Endothelial cell of umbilical vein (primary cell): ENCODE measurements around the gene ESYT3. TPM values are rescaled to one million over a fixed set of nuclear protein-coding genes. Genes with fewer than 3 reads are reported as not detected.

Experiments used
- BruUV-seq: library from RNA; stranded (reverse); fragments of 400-500 nt; replicated peaks from 2 replicates; lab custom pipeline; 2021; lab: Mats Ljungman, UMichigan
- CTCF ChIA-PET: fragments of 300-600, 350-600 bp; sonication (Branson Sonifier 250); formaldehyde crosslinking; loops from one replicate; lab custom pipeline; 2021; ENCODE audit warnings: antibody characterized with exemption, inconsistent platforms; lab: Charles Lee
- POLR2A ChIA-PET: fragments of 300-600, 350-600 bp; sonication (Branson Sonifier 250); formaldehyde crosslinking; loops from one replicate; lab custom pipeline; 2021; ENCODE audit warnings: antibody characterized with exemption, inconsistent platforms; lab: Charles Lee
- DNase-seq: peaks from one replicate; pipeline ENCODE4 v3.0.0-alpha.2; 2011; ENCODE audit warnings: low read depth, low spot score
- FAIRE-seq: peaks from 2 replicates; lab custom pipeline; 2011; peaks lifted over from hg19 to GRCh38; lab: Jason Lieb, UNC
- H2AFZ ChIP-seq: 2 replicates; pipeline ENCODE4 v1.6.0; 2012; ENCODE audit warnings: low read depth, low read length, control low read depth, inconsistent platforms
- H3K27ac ChIP-seq: 2 replicates; pipeline ENCODE4 v1.5.1; 2011; ENCODE audit warnings: low read depth, mild to moderate bottlenecking, control low read depth, low read length, moderate library complexity; ENCODE audit not compliant: insufficient read depth
- H3K27me3 ChIP-seq, 2 experiments: 2 replicates each; pipeline versions ENCODE4 v1.6.0 to v1.6.1; 2011; ENCODE audit warnings: low read length in 2 of 2, mixed read lengths in 1 of 2; ENCODE audit not compliant: control insufficient read depth in 2 of 2, insufficient read depth in 2 of 2
- H3K36me3 ChIP-seq, 2 experiments: 2 replicates in 1 of 2; 3 replicates in 1 of 2; pipeline ENCODE4 v1.5.1; 2011; ENCODE audit warnings: low read length in 2 of 2, mild to moderate bottlenecking in 1 of 2, moderate library complexity in 1 of 2; ENCODE audit not compliant: control insufficient read depth in 2 of 2, insufficient read depth in 2 of 2; ENCODE audit errors: extremely low read depth in 1 of 2
- H3K4me1 ChIP-seq: 3 replicates; pipeline ENCODE4 v1.5.1; 2011; ENCODE audit warnings: mild to moderate bottlenecking, low read length; ENCODE audit not compliant: control insufficient read depth, insufficient read depth; ENCODE audit errors: extremely low read depth
- H3K4me2 ChIP-seq: 2 replicates; pipeline ENCODE4 v1.6.1; 2011; ENCODE audit warnings: low read length, control low read depth, mixed read lengths; ENCODE audit not compliant: insufficient read depth
- H3K4me3 ChIP-seq, 3 experiments: fragments of 200-600 bp in 1 of 3; sonication (generic), shearing (Covaris generic) in 1 of 3; replicated peaks in 1 of 3; 2 replicates each; pipeline ENCODE4 v1.5.1; 2011 to 2016; ENCODE audit warnings: control low read depth in 3 of 3, low read length in 3 of 3, mild to moderate bottlenecking in 2 of 3, inconsistent platforms in 1 of 3, low read depth in 1 of 3, moderate library complexity in 1 of 3; ENCODE audit not compliant: insufficient read depth in 1 of 3
- H3K79me2 ChIP-seq: 2 replicates; pipeline ENCODE4 v1.6.0; 2012; ENCODE audit warnings: low read length, inconsistent platforms; ENCODE audit not compliant: control insufficient read depth, insufficient read depth
- H3K9ac ChIP-seq: replicated peaks from 2 replicates; pipeline ENCODE3; 2011; ENCODE audit warnings: low read length, control low read depth; ENCODE audit not compliant: insufficient read depth; ENCODE audit errors: extremely low read depth
- H3K9me1 ChIP-seq: replicated peaks from 3 replicates; pipeline ENCODE4 v1.6.0; 2011; ENCODE audit warnings: mild to moderate bottlenecking, low read length; ENCODE audit not compliant: control insufficient read depth, insufficient read depth; ENCODE audit errors: extremely low read depth
- H3K9me3 ChIP-seq: replicated peaks from 2 replicates; pipeline ENCODE4 v1.5.1; 2012; ENCODE audit warnings: low read length, inconsistent platforms; ENCODE audit not compliant: control insufficient read depth, insufficient read depth
- H4K20me1 ChIP-seq: replicated peaks from 2 replicates; pipeline ENCODE3; 2011; ENCODE audit warnings: mild to moderate bottlenecking, low read length; ENCODE audit not compliant: control insufficient read depth, insufficient read depth; ENCODE audit errors: extremely low read depth
- EZH2 ChIP-seq: IDR thresholded peaks from 2 replicates; pipeline ENCODE4 v1.6.1; 2012; ENCODE audit warnings: borderline replicate concordance, low read depth, mild to moderate bottlenecking, moderate library complexity, low read length, inconsistent platforms; ENCODE audit not compliant: severe bottlenecking
- FOS ChIP-seq: IDR thresholded peaks from 2 replicates; pipeline ENCODE4 v1.6.1; 2011; ENCODE audit warnings: mild to moderate bottlenecking, low read length, moderate library complexity, borderline replicate concordance; ENCODE audit not compliant: insufficient read depth
- GATA2 ChIP-seq: IDR thresholded peaks from 2 replicates; pipeline ENCODE4 v1.7.0; 2011; ENCODE audit warnings: low read depth, mild to moderate bottlenecking, moderate library complexity, mixed read lengths, low read length; ENCODE audit not compliant: insufficient read length, insufficient read depth
- JUN ChIP-seq: IDR thresholded peaks from 2 replicates; pipeline ENCODE4 v1.6.1; 2011; ENCODE audit warnings: borderline replicate concordance, low read depth; ENCODE audit not compliant: insufficient read length, insufficient read depth
- MAX ChIP-seq: IDR thresholded peaks from 2 replicates; pipeline ENCODE4 v1.6.1; 2011; ENCODE audit not compliant: insufficient read depth, insufficient read length
- MYC ChIP-seq: IDR thresholded peaks from one replicate; pipeline ENCODE4 v1.6.1; 2011; ENCODE audit warnings: mild to moderate bottlenecking, low read depth, low read length
- POLR2A ChIP-seq: IDR thresholded peaks from 2 replicates; pipeline ENCODE4 v1.6.1; 2012; ENCODE audit warnings: low read depth, mild to moderate bottlenecking, control low read depth, low read length
- POLR2AphosphoS5 ChIP-seq: IDR thresholded peaks from 2 replicates; pipeline ENCODE4 v1.6.1; 2012; ENCODE audit warnings: low read depth, mild to moderate bottlenecking, control low read depth, low read length, moderate library complexity; ENCODE audit not compliant: insufficient read depth
- dilution Hi-C: fragments of 300-500 bp; cut with MboI; formaldehyde crosslinking; loops from one replicate; pipeline ENCODE4 v1.15.0; 2019; ENCODE audit warnings: low sequenced_read_pairs; ENCODE audit not compliant: extremely low pct_ligation_motif_present
- intact Hi-C: fragments of 100-400 bp; cut with micrococcal nuclease; formaldehyde crosslinking; loops from one replicate; pipeline ENCODE4 v1.10.0; 2022
- polyA plus RNA-seq, 4 experiments: library from polyadenylated mRNA; depleted of rRNA in 3 of 4; stranded (reverse) in 3 of 4; unstranded in 1 of 4; fragments of >200 nt; gene quantifications; 2 replicates each; pipeline versions ENCODE4 v1.2.1 to v1.2.3, GENCODE V29; 2011 to 2012; ENCODE audit warnings: missing spikeins in 1 of 4
- total RNA-seq: library from RNA; stranded (reverse); gene quantifications from 2 replicates; pipeline ENCODE4 v1.2.3, GENCODE V29; 2021
- TF ChIP-seq, protein P1 (sequence below), 2 donors: IDR thresholded peaks; 1 replicate in 1 of 2; 2 replicates in 1 of 2; pipeline ENCODE4 v1.5.1; 2011; ENCODE audit warnings: low read length in 2 of 2, mild to moderate bottlenecking in 2 of 2, moderate library complexity in 2 of 2, control low read depth in 1 of 2, inconsistent platforms in 1 of 2, low read depth in 1 of 2; ENCODE audit not compliant: insufficient read depth in 1 of 2; ENCODE audit errors: extremely low read depth in 1 of 2

The ESYT3 gene
- total and polyA plus RNA-seq, 2 donors (not counting 3 experiments of a cell fraction or from before 2014, with no cell fraction given): not detected

DNA sequence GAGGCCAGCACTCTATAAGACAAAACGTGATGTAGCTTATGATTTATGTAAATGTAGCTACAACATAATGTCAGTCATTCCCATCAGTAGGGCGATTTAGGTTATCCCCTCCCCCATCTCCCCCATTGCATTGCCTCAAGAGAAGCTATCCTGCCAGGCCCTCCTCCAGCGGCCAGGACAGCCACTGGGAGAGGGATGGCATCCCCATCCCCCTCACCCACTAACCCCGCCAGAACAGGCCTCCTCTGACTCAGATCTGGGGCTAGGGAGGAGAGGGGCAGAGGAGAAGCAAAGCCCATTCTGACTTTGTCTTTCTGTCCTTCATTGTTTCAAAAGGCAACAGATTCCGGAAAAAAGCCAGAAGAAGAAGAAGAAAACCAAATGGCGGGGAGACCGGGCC, 32.6 kb upstream of the ESYT3 start:
- Histone ChIP-seq H4K20me1 (no peaks in the 10 kb centered on the region), H3K4me1 (no peaks in the 10 kb centered on the region), H3K9me3 (no peaks in the 10 kb centered on the region), H3K79me2 (no peaks in the 10 kb centered on the region), H3K27me3 (no peaks in the 10 kb centered on the region), H3K27ac (no peak overlapping the region), H3K9me1 (no peaks in the 10 kb centered on the region), H3K4me2 (no peak overlapping the region), H2AFZ (no peak overlapping the region), H3K36me3 (no peaks in the 10 kb centered on the region), H3K9ac (no peak overlapping the region), H3K4me3 (no peak overlapping the region)
- dilution Hi-C loops (no loop called here), intact Hi-C loops (no loop called here)
- TF ChIP-seq POLR2A: no peak
- no peak for TF ChIP-seq GATA2
- no peak for TF ChIP-seq MAX
- no peak for TF ChIP-seq POLR2AphosphoS5
- no TSS peak for BruUV-seq
- no peak for DNase-seq
- CTCF ChIA-PET: interaction anchor here (0.6 kb wide), 1 partner anchor 51 kb away, joined by 3 read pairs; no protein-coding TSS in a partner anchor
- FAIRE-seq: no peak
- POLR2A ChIA-PET: no interaction called here

DNA sequence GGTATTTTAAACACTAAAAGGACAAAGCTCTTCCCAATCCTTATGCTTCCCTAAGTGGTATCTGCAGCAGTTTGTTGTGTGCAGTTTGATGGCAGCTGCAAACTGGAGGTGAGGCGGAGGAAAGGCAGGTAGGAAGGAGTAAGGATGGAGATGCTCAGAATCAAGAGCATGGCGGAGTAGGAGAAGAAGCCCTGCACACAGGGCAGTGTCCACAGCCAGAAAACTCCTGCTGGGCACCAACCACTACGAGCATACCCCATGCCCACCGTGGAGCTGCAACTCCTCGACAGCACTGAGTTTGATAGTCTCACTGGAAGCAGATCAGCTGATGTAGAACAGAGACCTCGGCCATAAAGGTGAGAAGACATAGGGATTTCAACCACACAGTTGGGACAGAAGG, 30.3 kb upstream of the ESYT3 start:
- Histone ChIP-seq H3K27ac (no peak overlapping the region), H3K9ac (no peak overlapping the region), H3K27me3 (peaks cover 0 to 3% of the 10 kb centered on the region in 2 experiments), H3K79me2 (no peaks in the 10 kb centered on the region), H3K4me3 (no peak overlapping the region), H3K4me1 (no peaks in the 10 kb centered on the region), H3K9me1 (no peaks in the 10 kb centered on the region), H3K4me2 (no peak overlapping the region), H3K36me3 (no peaks in the 10 kb centered on the region), H3K9me3 (no peaks in the 10 kb centered on the region), H2AFZ (no peak overlapping the region), H4K20me1 (no peaks in the 10 kb centered on the region)
- CTCF ChIA-PET: interaction anchor here (1.2 kb wide), 1 partner anchor 14 kb away, joined by 4 read pairs; no protein-coding TSS in a partner anchor
- BruUV-seq: no TSS peak
- no peak for DNase-seq
- dilution Hi-C loops: no loop called here
- intact Hi-C loops: no loop called here
- TF ChIP-seq MAX: no peak
- TF ChIP-seq MYC: no peak
- TF ChIP-seq GATA2: no peak
- TF ChIP-seq, protein P1, sequence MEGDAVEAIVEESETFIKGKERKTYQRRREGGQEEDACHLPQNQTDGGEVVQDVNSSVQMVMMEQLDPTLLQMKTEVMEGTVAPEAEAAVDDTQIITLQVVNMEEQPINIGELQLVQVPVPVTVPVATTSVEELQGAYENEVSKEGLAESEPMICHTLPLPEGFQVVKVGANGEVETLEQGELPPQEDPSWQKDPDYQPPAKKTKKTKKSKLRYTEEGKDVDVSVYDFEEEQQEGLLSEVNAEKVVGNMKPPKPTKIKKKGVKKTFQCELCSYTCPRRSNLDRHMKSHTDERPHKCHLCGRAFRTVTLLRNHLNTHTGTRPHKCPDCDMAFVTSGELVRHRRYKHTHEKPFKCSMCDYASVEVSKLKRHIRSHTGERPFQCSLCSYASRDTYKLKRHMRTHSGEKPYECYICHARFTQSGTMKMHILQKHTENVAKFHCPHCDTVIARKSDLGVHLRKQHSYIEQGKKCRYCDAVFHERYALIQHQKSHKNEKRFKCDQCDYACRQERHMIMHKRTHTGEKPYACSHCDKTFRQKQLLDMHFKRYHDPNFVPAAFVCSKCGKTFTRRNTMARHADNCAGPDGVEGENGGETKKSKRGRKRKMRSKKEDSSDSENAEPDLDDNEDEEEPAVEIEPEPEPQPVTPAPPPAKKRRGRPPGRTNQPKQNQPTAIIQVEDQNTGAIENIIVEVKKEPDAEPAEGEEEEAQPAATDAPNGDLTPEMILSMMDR (IDR thresholded peaks at IDR 0.05; ENCODE audit: extremely low read depth in 1 of 2, insufficient read depth in 1 of 2, low read depth in 1 of 2, low read length in 2 of 2): no peak
- TF ChIP-seq JUN: no peak
- TF ChIP-seq POLR2AphosphoS5: no peak
- TF ChIP-seq EZH2: no peak
- TF ChIP-seq FOS: no peak
- TF ChIP-seq POLR2A: no peak
- FAIRE-seq: no peak
- POLR2A ChIA-PET: no interaction called here
